Colonic mucosa (tissue), 4 donors: ENCODE data around the gene ANK2. TPM values are rescaled to one million over a fixed set of nuclear protein-coding genes. Genes with fewer than 3 reads are reported as not detected.

ENCODE experiments used
- DNase-seq: peaks from one replicate; pipeline ENCODE4 v3.0.0-alpha.2; 2020
- H3K27ac ChIP-seq: fragments of 200-600 bp; one replicate; pipeline ENCODE4 v1.8.0; 2021
- H3K27me3 ChIP-seq: fragments of 200-600 bp; one replicate; pipeline ENCODE4 v1.8.0; 2021
- H3K36me3 ChIP-seq: fragments of 200-600 bp; one replicate; pipeline ENCODE4 v1.8.0; 2021
- H3K4me1 ChIP-seq: fragments of 200-600 bp; one replicate; pipeline ENCODE4 v1.8.0; 2021; ENCODE audit warnings: mild to moderate bottlenecking
- H3K4me3 ChIP-seq: fragments of 200-600 bp; one replicate; pipeline ENCODE4 v1.8.0; 2021
- H3K9ac ChIP-seq, 2 donors: one replicate each; pipeline ENCODE4 v1.7.0; 2013; ENCODE audit warnings: control low read depth in 2 of 2, low read depth in 2 of 2, low read length in 2 of 2
- H3K9me3 ChIP-seq: fragments of 200-600 bp; one replicate; pipeline ENCODE4 v1.8.0; 2021
- CTCF ChIP-seq: fragments of 200-600 bp; IDR thresholded peaks from one replicate; pipeline ENCODE4 v1.8.0; 2022; ENCODE audit warnings: antibody characterized with exemption, mild to moderate bottlenecking
- intact Hi-C: fragments of 100-400 bp; cut with DNase I; formaldehyde crosslinking; loops from one replicate; pipeline ENCODE4 v1.14.1; 2022
- total RNA-seq, 2 donors: library from RNA; stranded (reverse); fragmentation: NEBNext Ultra II Directional in 1 of 2; extraction: Animal tissue kit (Norgen Biotek cat#: 25700) in 1 of 2; gene quantifications; one replicate each; pipeline ENCODE4 v1.2.1, GENCODE V29; 2021
- donor health status: healthy.
- donor health status: DM: no; HTN: no; CAD: no.
- donor health status: DM: no; HTN: no; CAD: no.

ANK2 gene
- total RNA-seq, 2 donors from 2014 or later: 4.6 to 20.7 TPM

GRCh38 chr4:113285501-113285900 is 236.0 kb downstream of the ANK2 start:
- intact Hi-C loops: no loop called here
- DNase-seq: no peak
- H3K4me3 ChIP-seq: no peak overlapping the region
- H3K4me1 ChIP-seq: no peaks in the 10 kb centered on the region
- H3K36me3 ChIP-seq: no peaks in the 10 kb centered on the region
- no peak overlapping the region for H3K9ac ChIP-seq
- H3K9me3 ChIP-seq: no peaks in the 10 kb centered on the region
- no peaks in the 10 kb centered on the region for H3K27me3 ChIP-seq
- TF ChIP-seq CTCF: no peak
- H3K27ac ChIP-seq: no peak overlapping the region

- Histone ChIP-seq H3K27ac (no peak overlapping the region), H3K36me3 (no peaks in the 10 kb centered on the region), H3K27me3 (no peaks in the 10 kb centered on the region), H3K9me3 (no peaks in the 10 kb centered on the region), H3K4me1 (no peaks in the 10 kb centered on the region), H3K4me3 (no peak overlapping the region), H3K9ac (no peak overlapping the region)
- DNase-seq: no peak
- intact Hi-C loops: no loop called here
- TF ChIP-seq CTCF: no peak
Observed at GRCh38 chr4:113288257-113288656, 238.8 kb downstream of the ANK2 start.

- H3K9ac ChIP-seq: no peak overlapping the region
- H3K27ac ChIP-seq: no peak overlapping the region
- TF ChIP-seq CTCF: no peak
- H3K4me3 ChIP-seq: no peak overlapping the region
- no peaks in the 10 kb centered on the region for H3K27me3 ChIP-seq
- no peaks in the 10 kb centered on the region for H3K4me1 ChIP-seq
- no peaks in the 10 kb centered on the region for H3K36me3 ChIP-seq
- DNase-seq: no peak
- no peaks in the 10 kb centered on the region for H3K9me3 ChIP-seq
- intact Hi-C loops: no loop called here
Observed at GRCh38 chr4:113288696-113289095, 239.2 kb downstream of the ANK2 start.

- Histone ChIP-seq H3K9me3 (no peaks in the 10 kb centered on the region), H3K36me3 (no peaks in the 10 kb centered on the region), H3K4me3 (no peak overlapping the region), H3K27ac (no peak overlapping the region), H3K4me1 (no peaks in the 10 kb centered on the region), H3K27me3 (no peaks in the 10 kb centered on the region), H3K9ac (no peak overlapping the region)
- no peak for TF ChIP-seq CTCF
- intact Hi-C loops: no loop called here
- no peak for DNase-seq
Observed at GRCh38 chr4:113289766-113290165, 240.3 kb downstream of the ANK2 start.

GRCh38 chr4:113290666-113291065 is 241.2 kb downstream of the ANK2 start:
- intact Hi-C loops: no loop called here
- H3K4me1 ChIP-seq: no peaks in the 10 kb centered on the region
- H3K27ac ChIP-seq: no peak overlapping the region
- no peak overlapping the region for H3K4me3 ChIP-seq
- H3K27me3 ChIP-seq: no peaks in the 10 kb centered on the region
- no peaks in the 10 kb centered on the region for H3K36me3 ChIP-seq
- DNase-seq: no peak
- H3K9ac ChIP-seq: no peak overlapping the region
- H3K9me3 ChIP-seq: no peaks in the 10 kb centered on the region
- no peak for TF ChIP-seq CTCF
